B cell (primary cell): ENCODE measurements around the gene MRC2.

ENCODE experiments used
- CTCF ChIP-seq: fragments of 200-600 bp; IDR thresholded peaks from one replicate; pipeline ENCODE4 v1.8.0; 2022; ENCODE audit warnings: antibody characterized with exemption, mild to moderate bottlenecking
- EZH2 ChIP-seq: IDR thresholded peaks from 2 replicates; pipeline ENCODE4 v1.6.1; 2012; ENCODE audit warnings: borderline replicate concordance, low read depth, mild to moderate bottlenecking, moderate library complexity, low read length; ENCODE audit not compliant: insufficient read depth, poor library complexity, severe bottlenecking

GRCh38 chr17:62735044-62735651 lies 107.7 kb downstream of the MRC2 start:
- no peak for TF ChIP-seq CTCF
- no peak for TF ChIP-seq EZH2
